Stimulated activated CD4-positive, alpha-beta T cell treated with anti-CD3 and anti-CD28 coated beads, Interleukin-12 subunit alpha, Interleukin-12 subunit beta, amount 100 ng/mL, for 24 hours (primary cell): Measurements from ENCODE around the gene CHAC1.
"Not testable (repeated sequence)": the region's sequence is repeated elsewhere in the genome, so short reads cannot be mapped to it uniquely, and the experiment has no call there.

Experiments
- DNase-seq, 2 experiments: peaks; one replicate each; pipeline ENCODE4 v3.0.0-alpha.2; 2020; ENCODE audit warnings: low read depth in 2 of 2

CHAC1 gene

DNA sequence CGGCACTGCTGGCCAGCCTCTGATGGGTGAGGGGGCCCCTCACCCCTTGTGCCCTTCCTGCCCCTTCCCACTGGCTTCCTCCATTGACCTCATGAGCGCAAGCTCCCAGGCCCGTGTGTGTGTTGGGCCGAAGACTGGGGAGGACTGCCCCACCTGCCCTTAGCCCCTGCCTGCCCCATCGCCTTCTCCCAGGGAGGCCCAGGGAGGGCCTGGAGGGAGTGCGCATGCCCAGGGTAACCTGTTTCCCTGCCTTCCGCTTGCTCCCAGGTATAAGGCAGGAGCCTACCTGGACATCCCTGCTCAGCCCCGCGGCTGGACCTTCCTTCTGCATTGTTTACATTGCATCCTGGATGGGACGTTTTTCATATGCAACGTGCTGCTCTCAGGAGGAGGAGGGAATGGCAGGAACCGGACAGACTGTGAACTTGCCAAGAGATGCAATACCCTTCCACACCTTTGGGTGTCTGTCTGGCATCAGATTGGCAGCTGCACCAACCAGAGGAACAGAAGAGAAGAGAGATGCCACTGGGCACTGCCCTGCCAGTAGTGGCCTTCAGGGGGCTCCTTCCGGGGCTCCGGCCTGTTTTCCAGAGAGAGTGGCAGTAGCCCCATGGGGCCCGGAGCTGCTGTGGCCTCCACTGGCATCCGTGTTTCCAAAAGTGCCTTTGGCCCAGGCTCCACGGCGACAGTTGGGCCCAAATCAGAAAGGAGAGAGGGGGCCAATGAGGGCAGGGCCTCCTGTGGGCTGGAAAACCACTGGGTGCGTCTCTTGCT lies 15.3 kb upstream of the CHAC1 start:
- DNase-seq, result no peak

DNA sequence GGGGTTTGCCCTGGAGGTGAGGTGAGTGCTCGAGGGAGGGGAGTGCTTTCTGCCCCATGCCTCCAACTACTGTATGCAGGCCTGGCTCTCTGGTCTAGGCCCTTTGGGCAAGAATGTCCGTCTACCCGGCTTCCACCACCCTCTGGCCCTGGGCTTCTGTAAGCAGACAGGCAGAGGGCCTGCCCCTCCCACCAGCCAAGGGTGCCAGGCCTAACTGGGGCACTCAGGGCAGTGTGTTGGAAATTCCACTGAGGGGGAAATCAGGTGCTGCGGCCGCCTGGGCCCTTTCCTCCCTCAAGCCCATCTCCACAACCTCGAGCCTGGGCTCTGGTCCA lies 14.8 kb upstream of the CHAC1 start:
- no peak for DNase-seq

DNA sequence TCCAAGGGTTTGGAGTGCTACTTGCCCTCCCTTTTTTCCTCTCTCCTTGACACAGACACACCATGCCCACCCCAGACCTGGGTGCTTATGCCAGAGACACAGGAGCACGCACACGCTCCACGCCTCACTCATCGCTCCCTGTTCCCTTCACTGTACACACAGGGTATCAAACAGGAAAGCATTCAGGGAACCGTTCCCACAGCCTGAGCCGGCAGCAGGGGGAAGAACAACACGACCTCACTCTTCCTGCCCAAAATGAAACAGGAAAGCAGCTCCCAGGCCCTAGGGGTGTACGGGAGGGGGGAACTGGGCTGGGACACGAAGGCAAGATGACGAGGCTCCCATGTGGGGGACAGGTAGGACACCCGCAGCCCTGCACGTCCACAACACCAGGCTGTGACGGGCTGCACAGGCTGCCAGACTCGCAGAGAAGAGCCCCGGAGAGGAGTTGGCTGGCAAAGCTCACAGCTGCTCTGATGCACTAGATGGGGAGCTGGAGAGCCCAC lies 12.9 kb upstream of the CHAC1 start:
- no peak for DNase-seq

DNA sequence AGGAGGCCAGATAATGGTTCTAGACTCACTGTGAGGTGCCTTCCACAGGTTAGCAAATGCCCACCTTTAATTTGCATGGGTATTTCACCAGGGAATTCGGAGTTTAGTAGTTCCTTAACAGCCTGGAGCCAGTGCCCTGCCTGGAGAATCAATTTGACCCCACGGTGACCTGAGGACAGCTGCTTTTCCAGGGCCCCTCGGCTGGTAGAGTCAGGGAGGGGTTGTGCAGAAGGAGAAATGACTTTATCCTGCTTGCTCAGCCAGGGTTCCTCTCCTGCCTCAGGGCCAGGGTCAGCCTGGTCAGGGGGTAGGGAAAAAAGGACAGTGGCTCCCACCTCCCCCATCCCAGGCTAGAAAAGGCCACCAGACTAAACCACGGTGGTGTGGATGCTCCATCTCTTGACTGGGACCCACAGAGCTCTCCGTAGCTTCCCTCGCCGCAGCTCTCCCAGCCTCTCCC lies 12.2 kb upstream of the CHAC1 start:
- no peak for DNase-seq

DNA sequence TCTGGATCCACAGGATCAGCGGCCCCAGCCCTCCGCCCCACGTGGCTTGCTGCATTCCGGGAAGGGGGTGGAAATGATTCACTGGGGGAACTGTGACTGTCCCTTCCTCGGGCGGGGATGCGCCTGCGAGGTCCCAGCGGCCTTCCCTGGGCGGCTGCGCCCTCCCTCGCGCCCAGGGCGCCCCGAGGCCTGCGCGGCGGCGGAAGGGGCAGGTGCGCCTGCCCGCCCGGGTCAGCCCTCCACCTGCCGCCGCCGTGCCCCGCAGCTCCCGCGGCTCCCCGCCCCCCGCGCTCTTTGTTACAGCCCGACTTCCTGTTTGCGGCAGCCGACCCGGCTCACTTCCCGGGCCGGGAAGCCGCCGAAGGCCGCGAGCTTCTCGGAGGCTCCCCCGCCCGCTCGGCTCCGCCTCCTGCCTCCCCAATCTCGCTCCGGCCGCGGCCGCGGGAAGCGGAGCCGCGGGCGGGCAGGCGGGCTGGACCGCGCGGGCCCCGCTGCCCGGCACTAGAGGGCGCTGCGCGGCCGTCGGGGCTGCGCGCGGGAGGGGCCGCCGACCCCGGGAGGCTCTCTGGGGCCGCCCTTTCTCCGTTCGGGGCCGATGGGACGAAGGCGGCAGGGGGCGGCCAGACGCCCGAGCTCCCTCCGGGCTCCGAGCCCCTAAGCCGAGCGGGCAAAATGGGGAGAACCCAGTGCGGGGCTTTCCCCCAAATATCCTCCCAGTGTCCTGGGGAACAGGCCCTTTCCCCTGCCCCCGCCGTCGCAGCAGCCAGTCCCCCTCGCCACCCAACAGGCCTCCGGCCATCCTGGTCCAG lies 11.5 kb upstream of the CHAC1 start:
- DNase-seq, result peak in 1 of 2 experiments; percentile 57

DNA sequence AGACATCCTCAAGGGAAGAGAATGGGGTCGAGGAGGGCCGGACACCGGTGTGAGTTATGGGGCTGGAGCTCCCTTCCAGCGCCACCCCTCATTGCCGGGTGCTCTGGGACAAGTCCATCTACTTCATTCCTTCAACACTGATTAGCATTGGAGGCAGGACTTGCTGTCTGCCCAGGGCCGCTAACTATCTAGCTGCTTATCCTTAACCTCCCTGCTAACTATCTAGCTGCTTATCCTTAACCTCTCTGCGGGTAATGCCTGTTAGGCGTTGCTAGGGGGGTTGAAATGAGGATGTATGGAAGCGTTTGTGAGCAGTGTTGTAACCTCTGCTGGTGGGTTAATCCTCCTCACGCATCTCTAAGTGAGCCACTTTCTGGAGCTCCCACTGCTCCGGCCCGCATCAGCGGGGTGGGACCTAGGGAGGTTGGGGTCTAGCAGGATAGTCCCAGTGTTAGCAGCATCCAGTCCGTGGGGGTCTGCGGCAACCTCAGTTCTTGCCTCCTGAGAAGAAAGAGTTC lies 10.9 kb upstream of the CHAC1 start:
- DNase-seq, result no peak

DNA sequence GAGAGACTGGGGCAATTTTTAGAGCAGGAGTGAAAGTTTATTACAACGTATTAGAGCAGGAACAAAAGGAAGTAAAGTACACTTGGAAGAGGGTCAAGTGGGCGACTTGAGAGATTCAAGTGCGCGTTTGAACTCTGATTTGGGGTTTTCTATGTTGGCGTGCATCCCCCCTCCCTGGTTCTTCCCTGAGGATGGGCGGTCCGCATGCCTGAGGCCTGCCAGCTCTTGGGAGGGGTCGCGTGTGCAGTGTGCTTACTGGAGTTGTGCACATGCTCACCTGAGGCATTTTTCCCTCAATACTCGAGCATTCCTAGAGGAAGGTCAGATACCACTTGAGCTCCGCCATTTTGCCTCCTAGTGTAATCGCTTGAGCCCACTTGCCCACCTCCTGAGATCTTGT lies 10.4 kb upstream of the CHAC1 start:
- DNase-seq, result no peak

DNA sequence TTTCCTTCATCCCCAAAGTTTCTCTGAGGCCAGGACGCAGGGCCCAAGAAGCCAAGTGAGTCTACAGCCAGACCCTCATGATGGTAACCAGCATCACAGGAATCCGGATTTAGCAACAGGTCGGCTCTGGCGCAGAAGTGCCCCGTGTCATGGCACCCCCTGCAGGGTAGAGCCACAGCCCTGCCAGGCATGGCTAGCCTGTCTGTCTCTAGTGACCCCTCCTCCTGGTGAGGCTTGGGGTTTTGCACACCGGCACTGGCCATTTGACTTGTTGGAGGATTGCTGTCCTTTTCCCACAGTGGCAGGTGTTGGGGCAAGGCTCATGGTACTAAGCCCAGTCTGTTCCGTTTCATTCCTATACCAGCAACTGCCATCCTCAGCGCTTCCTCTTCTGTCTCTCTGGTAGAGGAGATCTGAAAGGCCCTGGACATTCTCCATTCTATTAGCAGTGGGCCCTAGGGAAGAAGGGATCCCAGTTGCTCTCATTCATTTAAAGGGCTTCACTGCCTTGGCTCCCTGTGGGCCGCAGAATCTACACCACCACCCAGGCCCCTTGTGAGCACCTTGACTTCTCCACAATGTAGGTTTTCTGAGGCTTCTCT lies 9.4 kb upstream of the CHAC1 start:
- no peak for DNase-seq

DNA sequence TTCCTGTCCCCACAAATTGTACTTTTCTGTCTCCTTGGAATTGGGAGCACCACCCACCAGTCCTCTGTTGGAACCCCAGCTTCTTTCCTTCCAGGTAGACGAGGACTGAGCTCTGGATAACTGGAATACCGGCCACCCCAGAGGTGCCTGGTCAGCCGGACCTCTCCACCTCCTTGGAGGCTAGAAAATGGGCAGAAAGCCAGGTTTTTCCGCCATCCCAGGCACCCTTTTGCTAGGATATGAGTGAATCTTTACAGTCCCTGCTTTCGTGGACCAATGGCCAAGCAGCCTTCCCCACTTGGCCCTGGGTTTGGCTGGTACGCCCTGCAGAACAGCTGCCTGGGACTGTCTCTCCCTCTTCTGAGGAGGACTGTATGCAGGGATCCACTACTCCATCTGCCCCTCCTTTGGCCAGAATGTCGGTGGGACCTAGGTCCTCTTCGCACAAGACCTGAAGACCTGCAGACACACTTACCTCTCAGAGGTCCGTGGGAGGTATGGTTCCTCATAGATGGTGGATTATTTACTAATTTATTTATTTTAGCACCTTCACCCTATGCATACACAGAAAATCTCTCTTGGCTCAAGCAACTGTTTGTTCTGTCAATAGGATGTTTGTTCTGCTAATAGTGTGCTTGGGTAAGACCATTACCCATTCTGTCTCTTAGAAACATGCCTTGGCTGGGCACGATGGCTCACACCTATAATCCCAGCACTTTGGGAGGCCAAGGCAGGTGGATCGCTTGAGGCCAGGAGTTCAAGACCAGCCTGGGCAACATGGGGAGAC lies 8.6 kb upstream of the CHAC1 start:
- DNase-seq, result no peak

DNA sequence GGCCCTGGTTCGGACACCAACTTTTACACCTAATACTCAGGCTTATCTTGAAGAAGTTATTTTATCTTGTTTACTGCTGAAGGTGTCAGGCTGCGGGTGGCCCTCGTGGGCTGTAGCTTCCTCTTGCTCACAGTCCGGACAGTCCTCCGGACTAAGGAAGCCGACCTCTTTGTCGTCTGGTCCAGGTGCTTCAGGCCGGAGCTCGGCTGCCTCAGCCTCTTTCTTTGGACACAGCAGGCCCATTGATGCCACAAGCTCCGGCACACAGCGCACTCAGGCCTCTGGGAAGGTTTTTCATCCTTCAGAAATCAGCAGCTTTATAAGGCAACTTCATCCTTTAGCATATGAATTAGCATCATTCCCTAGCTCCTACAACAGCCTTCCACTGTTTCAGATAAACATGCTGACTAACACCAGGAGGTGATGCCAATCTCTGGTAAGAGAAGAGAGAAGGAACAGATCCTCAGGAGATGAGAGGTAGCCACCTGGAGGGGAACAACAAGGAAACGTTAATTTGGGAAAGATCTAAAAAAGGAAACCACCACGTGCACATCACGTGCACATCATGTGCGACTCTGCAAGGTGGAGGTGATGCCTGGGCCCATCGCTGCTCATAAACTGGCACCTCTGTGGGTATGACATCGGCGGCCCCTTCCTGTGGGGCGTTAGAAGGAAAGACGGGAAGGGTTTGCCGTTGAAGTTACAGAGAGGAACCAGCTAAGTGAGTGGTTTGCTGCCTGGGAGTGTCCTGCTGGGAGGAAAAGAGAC lies 4.4 kb upstream of the CHAC1 start:
- no peak for DNase-seq

DNA sequence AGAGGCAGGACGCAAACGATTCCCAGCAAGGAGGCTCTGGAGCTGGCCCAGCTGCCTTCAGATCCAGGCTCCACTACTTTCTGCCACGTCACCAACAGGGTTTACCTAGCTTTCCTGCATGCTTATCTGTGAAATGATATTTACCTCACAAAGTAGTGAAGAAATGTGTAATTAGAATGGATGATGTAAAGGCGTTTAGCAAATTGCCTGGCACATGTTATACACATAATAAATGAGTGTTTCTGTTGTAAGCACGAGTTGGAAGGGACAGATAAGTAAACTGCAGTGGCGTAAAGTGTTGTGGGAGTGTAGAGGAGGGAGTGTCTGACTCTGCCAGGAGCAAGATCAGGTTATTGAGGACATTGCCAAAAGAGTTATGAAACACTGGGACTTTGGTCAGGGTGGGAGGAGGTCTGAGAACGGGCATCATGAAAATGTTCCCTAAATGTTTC lies 3.5 kb upstream of the CHAC1 start:
- no peak for DNase-seq

DNA sequence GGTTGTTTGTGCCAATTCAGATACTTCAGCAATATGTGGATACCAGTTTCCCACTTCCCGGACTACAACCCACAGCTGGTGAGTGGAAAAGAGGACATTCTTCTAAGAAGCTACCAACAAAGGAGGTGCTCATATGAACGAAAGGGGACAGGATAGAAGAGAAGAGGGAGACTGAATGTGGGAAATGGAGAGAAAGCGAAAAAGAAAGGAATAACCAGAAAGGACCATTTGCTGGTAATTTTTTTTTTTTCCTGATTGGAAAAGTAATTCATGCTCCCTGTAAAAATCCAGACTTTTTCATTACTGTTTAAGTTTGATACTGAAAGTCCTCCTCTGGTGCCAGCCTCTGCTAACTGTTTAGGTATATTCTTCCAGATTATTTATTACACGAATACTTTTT lies 1.5 kb upstream of the CHAC1 start:
- DNase-seq, result no peak

DNA sequence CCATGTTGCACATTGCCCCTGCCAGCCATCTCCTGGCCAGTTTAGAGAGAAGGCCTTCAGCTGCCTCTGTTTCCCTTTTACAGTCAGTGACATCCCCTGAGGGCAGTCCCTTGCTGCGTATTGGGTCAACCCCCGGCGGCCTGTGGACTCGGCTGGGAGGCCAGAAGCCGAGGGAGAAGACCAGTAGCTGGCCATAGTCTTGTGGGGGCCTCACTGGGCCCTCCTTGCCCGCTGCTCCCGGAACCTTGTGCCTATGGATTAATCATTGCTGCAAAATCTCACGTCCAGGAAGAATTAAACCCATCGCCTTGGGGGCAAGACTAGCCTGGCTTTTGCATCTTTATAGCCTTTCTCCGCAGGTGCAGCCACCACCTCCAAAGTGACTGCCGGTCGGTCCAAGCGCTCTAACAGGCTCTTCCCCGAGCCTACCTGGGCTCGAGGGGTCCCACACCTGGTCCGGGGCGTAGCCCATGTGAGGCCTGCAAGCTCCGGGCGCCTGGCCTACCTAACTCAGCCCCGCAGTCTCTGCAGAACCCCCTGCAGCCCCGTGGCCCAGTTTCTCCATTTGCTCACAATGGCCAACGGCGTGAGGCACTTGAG lies 870 bp upstream of the CHAC1 start:
- DNase-seq, result no peak

DNA sequence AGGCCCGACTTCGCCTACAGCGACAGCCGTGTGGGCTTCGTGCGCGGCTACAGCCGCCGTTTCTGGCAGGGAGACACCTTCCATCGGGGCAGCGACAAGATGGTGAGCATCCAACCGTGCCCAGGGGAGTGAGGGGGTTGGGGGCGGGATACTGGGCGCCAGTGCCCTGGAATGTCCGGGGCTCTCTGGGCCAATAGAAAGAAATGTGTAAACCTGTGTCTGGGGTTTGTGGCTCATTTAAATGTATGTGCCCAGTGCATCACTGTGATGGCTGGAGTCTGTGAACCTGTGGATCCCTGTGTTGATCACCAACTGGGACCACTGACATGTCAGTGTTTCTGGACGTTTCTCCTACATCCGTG lies 423 bp downstream of the CHAC1 start:
- DNase-seq, result no peak

DNA sequence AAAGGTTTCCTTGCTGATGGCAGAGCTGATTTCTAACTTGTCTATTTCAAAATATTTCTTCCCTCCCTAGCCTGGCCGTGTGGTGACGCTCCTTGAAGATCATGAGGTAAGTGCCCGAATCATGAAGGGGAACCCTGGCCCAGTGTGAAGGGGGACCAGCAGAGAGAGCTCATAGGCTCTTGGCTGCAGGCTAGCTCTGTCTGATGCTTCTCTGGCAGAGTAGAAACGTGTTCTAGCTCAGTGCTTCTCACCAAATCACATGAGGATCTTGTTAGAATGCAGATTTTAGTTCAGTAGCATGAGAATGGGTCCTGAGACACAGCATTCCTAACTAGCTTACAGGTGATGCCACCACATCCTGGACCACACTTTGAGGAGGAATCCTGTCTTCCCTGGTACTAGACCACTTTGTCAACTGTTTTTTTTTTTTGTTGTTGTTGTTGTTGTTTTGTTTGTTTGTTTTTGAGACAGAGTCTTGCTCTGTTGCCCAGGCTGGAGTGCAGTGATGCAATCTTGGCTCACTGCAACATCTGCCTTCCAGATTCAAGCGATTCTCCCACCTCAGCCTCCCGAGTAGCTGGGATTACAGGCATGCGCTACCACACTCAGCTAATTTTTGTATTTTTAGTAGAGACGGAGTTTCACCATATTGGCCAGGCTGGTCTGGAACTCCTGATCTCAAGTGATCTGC lies 1.0 kb downstream of the CHAC1 start:
- not testable (repeated sequence) for DNase-seq

DNA sequence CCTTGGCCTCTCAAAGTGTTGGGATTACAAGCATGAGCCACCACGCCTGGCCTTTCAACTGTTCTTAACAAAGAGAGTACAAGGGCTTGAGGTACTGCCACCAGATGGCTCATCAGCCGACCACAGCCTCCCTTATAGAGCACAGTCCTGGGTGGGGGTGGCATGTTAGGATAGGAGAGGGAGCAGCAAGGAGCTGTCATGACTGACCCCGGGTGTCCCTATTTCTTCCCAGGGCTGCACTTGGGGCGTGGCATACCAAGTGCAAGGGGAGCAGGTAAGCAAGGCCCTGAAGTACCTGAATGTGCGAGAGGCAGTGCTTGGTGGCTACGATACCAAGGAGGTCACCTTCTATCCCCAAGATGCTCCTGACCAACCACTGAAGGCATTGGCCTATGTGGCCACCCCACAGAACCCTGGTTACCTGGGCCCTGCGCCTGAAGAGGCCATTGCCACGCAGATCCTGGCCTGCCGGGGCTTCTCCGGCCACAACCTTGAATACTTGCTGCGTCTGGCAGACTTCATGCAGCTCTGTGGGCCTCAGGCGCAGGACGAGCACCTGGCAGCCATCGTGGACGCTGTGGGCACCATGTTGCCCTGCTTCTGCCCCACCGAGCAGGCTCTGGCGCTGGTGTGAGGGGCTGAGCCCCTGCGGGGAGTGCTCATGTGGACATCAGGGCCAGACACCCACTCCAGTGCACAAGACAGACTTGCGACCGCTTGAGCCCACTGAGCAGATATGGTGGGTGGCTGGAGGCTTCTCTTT lies 2.1 kb downstream of the CHAC1 start:
- no peak for DNase-seq

DNA sequence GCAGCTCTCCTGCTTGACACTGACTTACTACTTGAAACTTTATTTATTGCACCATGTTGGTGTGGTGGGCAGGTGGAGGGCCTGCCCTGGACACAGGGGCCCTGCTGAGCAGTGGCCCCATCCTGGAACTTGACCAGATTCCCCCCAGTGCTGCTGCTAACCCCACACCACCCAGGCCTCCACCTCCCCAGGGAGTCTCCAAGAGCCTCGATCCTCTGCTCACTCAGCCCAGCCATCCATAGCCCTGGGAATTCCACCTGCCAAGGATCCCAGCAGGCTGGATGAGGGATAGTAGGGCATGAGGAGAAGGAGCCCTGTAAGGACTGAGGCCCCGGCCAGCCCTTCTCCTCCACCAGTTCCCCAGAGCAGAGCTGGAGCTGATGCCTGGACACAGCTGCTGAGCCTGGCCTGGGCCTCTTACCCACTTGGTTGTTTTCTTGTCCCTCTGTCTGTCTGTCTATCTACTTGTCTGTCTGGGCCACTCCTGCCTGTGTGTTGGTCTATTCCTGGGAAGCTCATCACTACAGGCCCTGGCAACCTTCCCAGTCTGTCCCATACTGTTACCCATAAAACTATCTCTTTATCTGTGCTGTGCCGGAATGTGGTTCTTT lies 2.8 kb downstream of the CHAC1 start:
- DNase-seq, result no peak

DNA sequence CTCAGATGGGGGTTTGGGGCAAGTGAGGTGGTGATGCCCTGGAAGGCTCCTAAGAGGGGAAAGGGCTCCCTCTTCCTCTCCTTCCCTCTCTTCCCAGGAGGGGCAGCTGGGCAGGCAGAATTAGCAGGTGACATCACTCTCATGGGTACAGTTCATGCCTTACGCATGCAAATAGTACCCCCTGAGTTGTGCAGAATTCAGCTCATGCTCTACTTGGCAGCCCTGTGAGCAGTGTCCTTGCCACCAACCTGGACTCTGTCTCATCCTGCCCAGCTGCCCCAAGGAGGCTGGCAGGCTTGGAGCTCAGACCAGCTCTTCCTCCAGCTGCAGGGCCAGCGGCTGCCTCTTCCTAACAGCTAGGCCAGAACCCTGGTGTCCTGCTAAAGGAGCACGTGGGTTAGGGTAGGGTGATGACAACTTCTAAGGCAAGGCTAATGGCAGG lies 3.3 kb downstream of the CHAC1 start:
- no peak for DNase-seq
